Thyroid gland (tissue), 4 donors: ENCODE results near the gene ST8SIA5. TPM values are rescaled to one million over a fixed set of nuclear protein-coding genes. Genes with fewer than 3 reads are reported as not detected.

Experiments
- DNase-seq, 2 donors: peaks; one replicate each; pipeline ENCODE4 v3.0.0-alpha.2; 2019
- H3K27ac ChIP-seq, 3 donors: fragments of 200-600 bp; sonication (generic); 1 replicate in 2 of 3; 2 replicates in 1 of 3; pipeline ENCODE4 v1.5.1; 2016 to 2019; ENCODE audit warnings: mild to moderate bottlenecking in 1 of 3, moderate library complexity in 1 of 3
- H3K27me3 ChIP-seq: fragments of 200-600 bp; sonication (generic); one replicate; pipeline ENCODE4 v1.5.1; 2019
- H3K36me3 ChIP-seq, 2 donors: fragments of 200-600 bp; sonication (generic); one replicate each; pipeline ENCODE4 v1.5.1; 2016 to 2019
- H3K4me1 ChIP-seq, 2 donors: fragments of 200-600 bp; sonication (generic); one replicate each; pipeline ENCODE4 v1.5.1; 2017 to 2019
- H3K4me3 ChIP-seq, 3 donors: fragments of 200-600 bp; sonication (generic); replicated peaks in 1 of 3; 1 replicate in 2 of 3; 2 replicates in 1 of 3; pipeline ENCODE4 v1.5.1; 2016; ENCODE audit warnings: mild to moderate bottlenecking in 1 of 3
- H3K9me3 ChIP-seq: fragments of 200-600 bp; sonication (generic); one replicate; pipeline ENCODE4 v1.5.1; 2017
- POLR2A ChIP-seq, 2 donors: fragments of 450-650 bp; IDR thresholded peaks; one replicate each; pipeline ENCODE4 v1.6.1; 2017; ENCODE audit warnings: antibody characterized with exemption in 2 of 2, mild to moderate bottlenecking in 2 of 2, moderate library complexity in 1 of 2
- WGBS, 2 donors: methylation state at CpG; one replicate each; pipeline ENCODE4 v1.1.5; 2017; 5-methylcytosine and 5-hydroxymethylcytosine counted together
- intact Hi-C: fragments of 100-400 bp; cut with DNase I; formaldehyde crosslinking; loops from one replicate; pipeline ENCODE4 v1.15.1; 2023
- total RNA-seq, 4 donors: library from RNA; depleted of rRNA; stranded (reverse); fragments of >200 nt; gene quantifications; one replicate each; pipeline ENCODE4 v1.2.3, GENCODE V29; 2016
- TF ChIP-seq, protein P1 (sequence below), 6 experiments: fragments of 200-600 bp in 3 of 6; fragments of 450-650 bp in 3 of 6; sonication (generic) in 3 of 6; IDR thresholded peaks; one replicate each; pipeline ENCODE4 v1.5.1; 2016 to 2019; ENCODE audit warnings: antibody characterized with exemption in 6 of 6, mild to moderate bottlenecking in 2 of 6, inconsistent platforms in 1 of 6, moderate library complexity in 1 of 6

ST8SIA5 gene
- total RNA-seq, 4 donors from 2014 or later = 0.04 to 1.2 (median 0.24) TPM; not detected in 1

DNA sequence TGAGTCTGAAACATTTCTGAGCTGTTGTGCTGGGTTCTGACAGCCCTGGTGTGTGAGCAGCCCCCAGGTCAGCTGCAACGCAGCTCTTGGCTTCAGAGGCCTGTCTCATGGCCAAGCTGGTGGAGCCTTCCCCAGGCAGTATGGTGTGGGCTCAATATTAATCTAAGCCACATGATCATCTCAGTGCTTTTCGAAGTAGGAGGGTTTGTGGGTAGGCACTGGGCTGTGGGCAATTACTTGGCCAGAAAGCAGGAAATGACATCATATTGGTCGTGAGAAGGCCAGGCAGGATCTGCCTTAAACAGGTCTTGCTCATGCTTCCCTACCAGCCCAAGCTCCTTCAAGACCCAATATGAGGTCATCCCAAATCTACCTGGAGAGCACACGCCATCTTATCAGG is 126.7 kb downstream of the ST8SIA5 start:
- Histone ChIP-seq H3K4me1 (no peaks in the 10 kb centered on the region), H3K9me3 (no peaks in the 10 kb centered on the region), H3K4me3 (no peak overlapping the region), H3K27ac (no peak overlapping the region), H3K27me3 (no peaks in the 10 kb centered on the region), H3K36me3 (no peaks in the 10 kb centered on the region)
- DNase-seq = no peak
- intact Hi-C loops = no loop called here
- WGBS, 2 donors = 70 to 87% methylated on average over 4 of the region's 4 CpGs
- no peak for TF ChIP-seq POLR2A (IDR thresholded peaks at IDR 0.05)
- TF ChIP-seq, protein P1, sequence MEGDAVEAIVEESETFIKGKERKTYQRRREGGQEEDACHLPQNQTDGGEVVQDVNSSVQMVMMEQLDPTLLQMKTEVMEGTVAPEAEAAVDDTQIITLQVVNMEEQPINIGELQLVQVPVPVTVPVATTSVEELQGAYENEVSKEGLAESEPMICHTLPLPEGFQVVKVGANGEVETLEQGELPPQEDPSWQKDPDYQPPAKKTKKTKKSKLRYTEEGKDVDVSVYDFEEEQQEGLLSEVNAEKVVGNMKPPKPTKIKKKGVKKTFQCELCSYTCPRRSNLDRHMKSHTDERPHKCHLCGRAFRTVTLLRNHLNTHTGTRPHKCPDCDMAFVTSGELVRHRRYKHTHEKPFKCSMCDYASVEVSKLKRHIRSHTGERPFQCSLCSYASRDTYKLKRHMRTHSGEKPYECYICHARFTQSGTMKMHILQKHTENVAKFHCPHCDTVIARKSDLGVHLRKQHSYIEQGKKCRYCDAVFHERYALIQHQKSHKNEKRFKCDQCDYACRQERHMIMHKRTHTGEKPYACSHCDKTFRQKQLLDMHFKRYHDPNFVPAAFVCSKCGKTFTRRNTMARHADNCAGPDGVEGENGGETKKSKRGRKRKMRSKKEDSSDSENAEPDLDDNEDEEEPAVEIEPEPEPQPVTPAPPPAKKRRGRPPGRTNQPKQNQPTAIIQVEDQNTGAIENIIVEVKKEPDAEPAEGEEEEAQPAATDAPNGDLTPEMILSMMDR (IDR thresholded peaks at IDR 0.05) = no peak

DNA sequence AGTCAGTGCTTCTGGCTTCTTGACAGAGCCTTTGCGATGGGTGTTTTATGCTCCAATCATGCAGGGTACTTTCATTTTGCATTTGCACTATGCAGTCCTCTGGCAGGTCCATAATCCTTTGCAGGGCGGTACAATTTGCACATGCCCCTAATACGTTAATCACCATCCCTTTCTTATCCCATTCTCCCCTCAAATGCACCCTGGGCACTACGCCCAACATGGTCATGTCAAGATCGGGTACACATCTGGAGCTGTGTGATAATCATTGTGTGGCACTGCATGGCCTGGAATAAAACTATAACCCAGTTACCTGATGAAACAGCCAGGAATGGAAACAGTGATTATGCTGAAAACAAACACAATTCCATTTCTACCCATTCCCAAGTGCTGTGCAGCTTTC is 127.5 kb downstream of the ST8SIA5 start:
- TF ChIP-seq, protein P1 (IDR thresholded peaks at IDR 0.05) = no peak
- no peak for TF ChIP-seq POLR2A (IDR thresholded peaks at IDR 0.05)
- H3K4me1 ChIP-seq = no peaks in the 10 kb centered on the region
- no peak for DNase-seq
- no peaks in the 10 kb centered on the region for H3K27me3 ChIP-seq
- intact Hi-C loops = loop anchor here (10.0 kb wide), 1 partner anchor 75 kb away; no protein-coding TSS in a partner anchor
- no peaks in the 10 kb centered on the region for H3K36me3 ChIP-seq
- no peak overlapping the region for H3K27ac ChIP-seq
- H3K9me3 ChIP-seq = no peaks in the 10 kb centered on the region
- no peak overlapping the region for H3K4me3 ChIP-seq
- 90 to 91% methylated on average over 5 of the region's 5 CpGs for WGBS, 2 donors

DNA sequence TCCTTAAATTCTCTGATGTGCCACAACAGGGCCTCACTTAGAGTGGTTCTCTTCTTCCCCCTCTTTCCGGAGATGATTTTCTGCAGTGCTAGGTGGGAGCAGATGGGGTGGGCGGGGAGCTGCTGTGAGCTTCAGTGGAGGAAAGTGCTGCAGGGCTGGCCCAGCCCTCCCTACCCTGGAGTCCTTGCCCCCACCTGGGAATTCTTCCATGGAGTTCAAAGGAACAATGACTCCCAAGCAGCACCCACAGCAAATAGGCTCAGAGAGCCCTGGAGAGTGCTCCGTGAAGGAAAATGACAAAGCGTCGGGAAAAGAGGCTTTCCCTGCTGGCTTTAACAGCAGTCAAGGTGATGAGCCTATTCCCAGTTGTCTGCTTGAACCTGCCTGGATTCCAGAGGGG is 128.6 kb downstream of the ST8SIA5 start:
- 72 to 74% methylated on average over 5 of the region's 5 CpGs for WGBS, 2 donors
- Histone ChIP-seq H3K4me3 (no peak overlapping the region), H3K36me3 (no peaks in the 10 kb centered on the region), H3K9me3 (no peaks in the 10 kb centered on the region), H3K27me3 (no peaks in the 10 kb centered on the region), H3K4me1 (peaks cover 0 to 8% of the 10 kb centered on the region in 2 donors), H3K27ac (no peak overlapping the region)
- TF ChIP-seq POLR2A (IDR thresholded peaks at IDR 0.05) = no peak
- TF ChIP-seq, protein P1 (IDR thresholded peaks at IDR 0.05) = no peak
- DNase-seq = no peak
- intact Hi-C loops = loop anchor here (10.0 kb wide), 1 partner anchor 73 kb away; no protein-coding TSS in a partner anchor

DNA sequence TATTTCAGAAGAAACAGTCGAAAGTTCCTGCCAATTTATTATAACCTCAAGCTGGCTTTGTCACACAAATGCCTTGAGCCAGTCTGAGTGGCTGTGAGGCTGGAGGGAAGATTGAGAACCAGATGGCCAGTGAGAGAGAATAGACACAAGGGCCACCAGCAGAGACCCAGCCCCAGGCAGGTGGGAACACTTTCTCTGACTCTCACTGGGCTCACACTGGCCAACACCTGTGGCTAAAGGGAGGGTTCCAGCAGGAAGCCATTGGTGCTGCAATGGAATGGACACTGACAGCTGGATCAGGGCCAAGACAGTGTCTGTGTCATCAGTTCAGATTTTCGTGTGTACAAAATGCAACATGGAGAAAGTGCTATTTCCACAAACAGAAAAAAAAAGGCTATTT is 129.7 kb downstream of the ST8SIA5 start:
- Histone ChIP-seq H3K4me1 (peaks cover 0 to 8% of the 10 kb centered on the region in 2 donors), H3K27ac (no peak overlapping the region), H3K36me3 (no peaks in the 10 kb centered on the region), H3K27me3 (no peaks in the 10 kb centered on the region), H3K4me3 (no peak overlapping the region), H3K9me3 (no peaks in the 10 kb centered on the region)
- intact Hi-C loops = loop anchor here (10.0 kb wide), 1 partner anchor 72 kb away; no protein-coding TSS in a partner anchor
- TF ChIP-seq, protein P1 (IDR thresholded peaks at IDR 0.05) = no peak
- no peak for TF ChIP-seq POLR2A (IDR thresholded peaks at IDR 0.05)
- no peak for DNase-seq
- 72 to 74% methylated on average over 2 of the region's 2 CpGs for WGBS, 2 donors

DNA sequence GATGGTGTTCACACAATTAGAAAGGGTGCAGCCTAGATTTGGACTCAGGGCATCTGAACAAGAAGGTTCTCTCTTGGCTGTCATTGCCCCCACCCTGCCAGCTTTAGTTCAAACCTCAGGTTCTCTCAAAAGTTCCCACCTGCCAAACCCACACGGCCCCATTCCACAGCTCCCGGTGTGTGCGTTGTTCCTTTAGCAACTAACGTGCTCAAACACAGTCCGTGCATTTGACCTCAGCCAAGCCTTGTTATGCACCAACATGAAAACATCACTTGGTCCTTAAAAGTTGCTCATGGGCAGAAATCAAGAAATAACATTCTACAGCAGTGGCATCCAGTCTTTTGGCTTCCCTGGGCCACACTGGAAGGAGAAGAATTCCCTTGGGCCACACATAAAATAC is 131.8 kb downstream of the ST8SIA5 start:
- H3K36me3 ChIP-seq = no peaks in the 10 kb centered on the region
- H3K4me1 ChIP-seq = peaks cover 0 to 8% of the 10 kb centered on the region in 2 donors
- no peak overlapping the region for H3K27ac ChIP-seq
- no peak overlapping the region for H3K4me3 ChIP-seq
- no peaks in the 10 kb centered on the region for H3K9me3 ChIP-seq
- no peak for DNase-seq
- 80 to 94% methylated on average over 5 of the region's 5 CpGs for WGBS, 2 donors
- no peak for TF ChIP-seq POLR2A (IDR thresholded peaks at IDR 0.05)
- TF ChIP-seq, protein P1 (IDR thresholded peaks at IDR 0.05) = no peak
- intact Hi-C loops = loop anchor here (10.0 kb wide), 1 partner anchor 70 kb away; no protein-coding TSS in a partner anchor
- no peaks in the 10 kb centered on the region for H3K27me3 ChIP-seq
